HEK293 (cell line): ENCODE results near the gene TCEAL3.

Experiments
- CTCF ChIP-seq: fragments of 450-650 bp; formaldehyde crosslinking; IDR thresholded peaks from 2 replicates; pipeline ENCODE4 v1.5.1; 2016; ENCODE audit warnings: missing biosample characterization, missing genetic modification characterization
- SETDB1 ChIP-seq: IDR thresholded peaks from one replicate; pipeline ENCODE4 v1.6.1; 2017; ENCODE audit warnings: mild to moderate bottlenecking, low read length, moderate library complexity, mixed read lengths; ENCODE audit not compliant: insufficient read length
- WT1 ChIP-seq: fragments of 450-650 bp; formaldehyde crosslinking; IDR thresholded peaks from 2 replicates; pipeline ENCODE4 v1.5.1; 2016; ENCODE audit warnings: missing biosample characterization, missing genetic modification characterization
- YY1 ChIP-seq: fragments of 450-650 bp; formaldehyde crosslinking; IDR thresholded peaks from 2 replicates; pipeline ENCODE4 v1.5.1; 2018; ENCODE audit warnings: missing biosample characterization, missing genetic modification characterization
- ZFP69B ChIP-seq: fragments of 450-650 bp; formaldehyde crosslinking; IDR thresholded peaks from 2 replicates; pipeline ENCODE4 v1.5.1; 2016; ENCODE audit warnings: missing biosample characterization, missing genetic modification characterization
- ZNF138 ChIP-seq: fragments of 450-650 bp; formaldehyde crosslinking; IDR thresholded peaks from 2 replicates; pipeline ENCODE4 v1.5.1; 2016; ENCODE audit warnings: missing biosample characterization, missing genetic modification characterization, borderline replicate concordance
- ZNF24 ChIP-seq: fragments of 450-650 bp; formaldehyde crosslinking; IDR thresholded peaks from 2 replicates; pipeline ENCODE4 v1.5.1; 2016; ENCODE audit warnings: missing biosample characterization, missing genetic modification characterization
- ZNF280D ChIP-seq: fragments of 450-650 bp; formaldehyde crosslinking; IDR thresholded peaks from 2 replicates; pipeline ENCODE4 v1.5.1; 2016; ENCODE audit warnings: missing biosample characterization, missing genetic modification characterization
- ZNF404 ChIP-seq: fragments of 450-650 bp; formaldehyde crosslinking; IDR thresholded peaks from 2 replicates; pipeline ENCODE4 v1.5.1; 2017; ENCODE audit warnings: missing biosample characterization, missing genetic modification characterization
- ZNF473 ChIP-seq: fragments of 450-650 bp; formaldehyde crosslinking; IDR thresholded peaks from 2 replicates; pipeline ENCODE4 v1.5.1; 2017; ENCODE audit warnings: missing biosample characterization, missing genetic modification characterization
- ZNF510 ChIP-seq: fragments of 450-650 bp; formaldehyde crosslinking; IDR thresholded peaks from 2 replicates; pipeline ENCODE4 v1.5.1; 2018; ENCODE audit warnings: mild to moderate bottlenecking, missing genetic modification characterization, missing biosample characterization; ENCODE audit not compliant: insufficient replicate concordance
- ZNF660 ChIP-seq: fragments of 450-650 bp; IDR thresholded peaks from 2 replicates; pipeline ENCODE4 v1.5.1; 2018; ENCODE audit warnings: missing biosample characterization, mild to moderate bottlenecking, missing genetic modification characterization
- ZNF704 ChIP-seq: fragments of 450-650 bp; formaldehyde crosslinking; IDR thresholded peaks from 2 replicates; pipeline ENCODE4 v1.5.1; 2016; ENCODE audit warnings: missing biosample characterization, missing genetic modification characterization
- ZSCAN16 ChIP-seq: fragments of 450-650 bp; formaldehyde crosslinking; IDR thresholded peaks from 2 replicates; pipeline ENCODE4 v1.5.1; 2016; ENCODE audit warnings: missing biosample characterization, missing genetic modification characterization

- TF ChIP-seq ZSCAN16 (tag by site-specific recombination) (no peak), ZNF660 (no peak), ZNF138 (tag by site-specific recombination) (no peak), ZNF704 (tag by site-specific recombination) (no peak), WT1 (no peak), CTCF (tag by site-specific recombination) (no peak), ZNF473 (tag by site-specific recombination) (no peak), ZNF24 (no peak), YY1 (tag by site-specific recombination) (no peak), SETDB1 (no peak), ZNF280D (tag by site-specific recombination) (no peak), ZNF404 (tag by site-specific recombination) (no peak), ZNF510 (no peak), ZFP69B (tag by site-specific recombination) (peak; percentile 49; the same call in 1 of the 2 replicates)
Measured at GRCh38 chrX:103624111-103624510, 16.3 kb downstream of the TCEAL3 start.
